Fibroblast of pulmonary artery (primary cell): Measurements from ENCODE around the gene GEMIN8.
A peak's percentile ranks its signal among the peaks of the same experiment; 100 is the strongest.

Source experiments
- DNase-seq: peaks from one replicate; pipeline ENCODE4 v3.0.0-alpha.2; 2010; ENCODE audit warnings: low read depth
- H3K4me3 ChIP-seq: replicated peaks from 2 replicates; pipeline ENCODE4 v1.5.1; 2011; ENCODE audit warnings: low read depth, mild to moderate bottlenecking, control low read depth, low read length, moderate library complexity
- CTCF ChIP-seq: IDR thresholded peaks from 2 replicates; pipeline ENCODE4 v1.5.1; 2011; ENCODE audit warnings: mild to moderate bottlenecking, control low read depth, low read length, inconsistent platforms; ENCODE audit errors: missing control alignments

Gene GEMIN8

GRCh38 chrX:13985697-13986435 is 43.8 kb downstream of the GEMIN8 start:
- TF ChIP-seq CTCF, result no peak
- DNase-seq, result no peak
- no peak overlapping the region for H3K4me3 ChIP-seq

- DNase-seq, result no peak
- no peak for TF ChIP-seq CTCF
- H3K4me3 ChIP-seq, result no peak overlapping the region
These were observed 46.0 kb downstream of the GEMIN8 start for GRCh38 chrX:13983734-13984133.

- no peak for DNase-seq
- no peak for TF ChIP-seq CTCF
- H3K4me3 ChIP-seq, result no peak overlapping the region
These were observed 61.5 kb downstream of the GEMIN8 start for GRCh38 chrX:13968198-13968597.

GRCh38 chrX:13967636-13968035 is 62.1 kb downstream of the GEMIN8 start:
- DNase-seq, result no peak

GRCh38 chrX:13966793-13967125 is 62.9 kb downstream of the GEMIN8 start:
- no peak overlapping the region for H3K4me3 ChIP-seq
- DNase-seq, result no peak
- no peak for TF ChIP-seq CTCF

More at GRCh38 chrX:13967636-13968035, 62.1 kb downstream of the GEMIN8 start:
- no peak for TF ChIP-seq CTCF
- no peak overlapping the region for H3K4me3 ChIP-seq

- TF ChIP-seq CTCF, result no peak
- peak; percentile 0 for DNase-seq
- no peak overlapping the region for H3K4me3 ChIP-seq
These were observed 63.5 kb downstream of the GEMIN8 start for GRCh38 chrX:13966071-13966792.

GRCh38 chrX:13965531-13965930 is 64.2 kb downstream of the GEMIN8 start:
- no peak for DNase-seq
- TF ChIP-seq CTCF, result no peak
- no peak overlapping the region for H3K4me3 ChIP-seq
